A673 (cell line): ENCODE results near the gene IFITM2. TPM values are rescaled to one million over a fixed set of nuclear protein-coding genes. Genes with fewer than 3 reads are reported as not detected.
"Not testable (repeated sequence)": the region's sequence is repeated elsewhere in the genome, so short reads cannot be mapped to it uniquely, and the experiment has no call there.

ENCODE experiments used
- BruUV-seq: library from RNA; stranded (reverse); fragments of 400-500 nt; replicated peaks from 2 replicates; lab custom pipeline; 2021; lab: Mats Ljungman, UMichigan
- CTCF ChIA-PET: fragments of 300-600 bp; sonication (Branson Sonifier 250); formaldehyde crosslinking; loops from one replicate; lab custom pipeline; 2022; ENCODE audit warnings: antibody characterized with exemption; lab: Charles Lee
- POLR2A ChIA-PET: fragments of 300-600 bp; sonication (Branson Sonifier 250); formaldehyde crosslinking; loops from one replicate; lab custom pipeline; 2022; ENCODE audit warnings: antibody characterized with exemption; ENCODE audit not compliant: low non-redundant PET; lab: Charles Lee
- DNase-seq: peaks from one replicate; pipeline ENCODE4 v3.0.0-alpha.2; 2015; ENCODE audit warnings: low spot score
- H3K27ac ChIP-seq: fragments of 200-600 bp; sonication (generic); 2 replicates; pipeline ENCODE4 v1.5.1; 2016; ENCODE audit warnings: mixed run types, low read depth, mild to moderate bottlenecking, mixed read lengths, antibody characterized with exemption, low read length; ENCODE audit not compliant: poor library complexity, severe bottlenecking
- H3K27me3 ChIP-seq: fragments of 200-600 bp; sonication (generic); replicated peaks from 2 replicates; pipeline ENCODE4 v1.6.1; 2017; ENCODE audit warnings: mixed run types, low read depth, mild to moderate bottlenecking, mixed read lengths, antibody characterized with exemption, low read length; ENCODE audit not compliant: insufficient read depth, poor library complexity
- H3K36me3 ChIP-seq: fragments of 200-600 bp; sonication (generic); 2 replicates; pipeline ENCODE4 v1.6.1; 2016; ENCODE audit warnings: mixed run types, mild to moderate bottlenecking, mixed read lengths, antibody characterized with exemption, low read length; ENCODE audit not compliant: insufficient read depth, poor library complexity, severe bottlenecking
- H3K4me1 ChIP-seq: fragments of 200-600 bp; sonication (generic); 2 replicates; pipeline ENCODE4 v1.6.1; 2017; ENCODE audit warnings: mixed run types, mild to moderate bottlenecking, mixed read lengths, antibody characterized with exemption, low read length; ENCODE audit not compliant: insufficient read depth, poor library complexity, severe bottlenecking
- H3K4me3 ChIP-seq: fragments of 200-600 bp; sonication (generic); 2 replicates; pipeline ENCODE4 v1.5.1; 2016; ENCODE audit warnings: low read depth, mixed run types, mild to moderate bottlenecking, mixed read lengths, low read length; ENCODE audit not compliant: poor library complexity, severe bottlenecking
- H3K9me3 ChIP-seq: fragments of 200-600 bp; sonication (generic); 2 replicates; pipeline ENCODE4 v1.6.1; 2016; ENCODE audit warnings: mixed run types, low read depth, mild to moderate bottlenecking, mixed read lengths, antibody characterized with exemption, low read length; ENCODE audit not compliant: poor library complexity, severe bottlenecking
- CTCF ChIP-seq: fragments of 300-800, 200-600 bp; sonication (generic); conservative IDR thresholded peaks from 2 replicates; pipeline ENCODE4 v1.5.1; 2017; ENCODE audit warnings: low read depth, mild to moderate bottlenecking, antibody characterized with exemption, low read length, moderate library complexity, mixed read lengths
- EZH2 ChIP-seq: fragments of 200-600 bp; sonication (generic); IDR thresholded peaks from 2 replicates; pipeline ENCODE4 v1.6.1; 2017; ENCODE audit warnings: borderline replicate concordance, low read depth, mild to moderate bottlenecking, mixed read lengths, antibody characterized with exemption, low read length; ENCODE audit not compliant: poor library complexity, severe bottlenecking
- intact Hi-C: fragments of 100-400 bp; cut with micrococcal nuclease; formaldehyde crosslinking; loops from one replicate; pipeline ENCODE4 v1.10.0; 2022; ENCODE audit not compliant: unreplicated experiment
- total RNA-seq: library from RNA; stranded (reverse); gene quantifications from 2 replicates; pipeline ENCODE4 v1.2.3, GENCODE V29; 2021

The IFITM2 gene
- total RNA-seq, 1 experiment from 2014 or later, result 25.5 TPM

DNA sequence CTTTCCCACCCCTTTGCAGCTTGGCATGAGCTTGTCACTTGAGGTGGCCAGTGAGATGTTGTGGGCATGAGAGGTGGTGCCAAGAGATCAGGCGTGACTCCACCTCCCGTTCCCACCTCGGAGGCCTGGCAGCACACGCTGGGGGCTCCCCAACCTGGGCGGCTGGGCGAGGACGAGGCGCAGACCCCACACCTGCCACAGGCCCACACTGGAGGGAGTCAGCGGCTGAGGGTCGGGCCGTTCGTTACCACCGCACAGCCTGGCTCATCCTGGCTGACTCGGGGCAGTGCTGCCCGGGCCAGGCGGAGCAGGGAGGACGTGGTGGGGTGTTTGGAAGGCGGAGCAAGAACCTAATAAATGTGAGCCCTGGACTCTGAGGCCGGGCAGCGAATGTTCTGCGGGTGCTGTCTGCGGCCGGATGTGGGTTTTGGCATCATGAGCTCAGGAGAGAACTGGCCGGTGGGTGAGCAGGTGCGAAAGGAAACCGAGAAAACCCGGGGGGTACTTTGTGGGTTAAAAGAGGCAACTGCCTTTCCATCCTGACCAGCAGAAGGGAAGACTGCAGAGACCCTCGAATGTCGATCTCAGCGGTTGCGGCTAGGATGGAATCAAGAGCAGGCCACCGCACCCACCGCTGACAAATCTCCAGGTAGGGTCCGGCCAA, 23.2 kb downstream of the IFITM2 start:
- Histone ChIP-seq H3K4me3 (no peak overlapping the region), H3K27me3 (no peaks in the 10 kb centered on the region), H3K9me3 (no peaks in the 10 kb centered on the region), H3K36me3 (no peaks in the 10 kb centered on the region), H3K27ac (no peak overlapping the region), H3K4me1 (peaks cover 15% of the 10 kb centered on the region)
- ChIA-PET CTCF (no interaction called here), POLR2A (no interaction called here)
- BruUV-seq, result no TSS peak
- intact Hi-C loops, result no loop called here
- no peak for DNase-seq
- no peak for TF ChIP-seq CTCF
- TF ChIP-seq EZH2, result no peak

DNA sequence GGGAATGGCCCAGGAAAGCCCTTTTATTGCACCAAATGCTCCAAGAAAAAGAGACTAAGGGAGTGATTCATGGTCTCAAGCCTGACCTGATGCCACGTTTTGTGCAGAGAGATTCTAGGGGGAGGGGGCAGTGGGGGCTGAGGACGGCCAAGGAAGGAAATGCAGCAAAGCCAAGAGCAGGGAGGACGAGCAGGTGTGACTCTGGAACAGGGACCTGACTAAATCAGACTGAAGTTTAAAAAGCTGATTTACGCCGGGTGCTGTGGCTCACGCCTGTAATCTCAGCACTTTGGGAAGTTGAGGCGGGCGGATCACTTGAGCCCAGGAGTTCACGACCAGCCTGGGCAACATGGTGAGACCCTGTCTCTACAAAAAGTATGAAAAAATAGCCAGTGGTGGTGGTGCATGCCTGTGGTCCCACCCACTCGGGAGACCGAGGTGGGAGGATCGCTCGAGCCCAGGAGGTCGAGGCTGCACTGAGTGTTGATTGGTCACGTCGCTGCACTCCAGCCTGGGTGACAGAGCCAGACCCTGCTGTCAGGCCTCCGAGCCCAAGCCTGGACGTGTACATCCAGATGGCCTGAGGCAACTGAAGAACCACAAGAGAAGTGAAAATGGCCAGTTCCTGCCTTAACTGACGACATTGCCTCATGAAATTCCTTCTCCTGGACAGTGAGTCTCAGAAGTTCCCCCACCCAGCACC, 23.9 kb downstream of the IFITM2 start:
- H3K36me3 ChIP-seq, result no peaks in the 10 kb centered on the region
- peaks cover 19% of the 10 kb centered on the region for H3K4me1 ChIP-seq
- ChIA-PET POLR2A (no interaction called here), CTCF (no interaction called here)
- no TSS peak for BruUV-seq
- TF ChIP-seq CTCF (no peak), EZH2 (no peak)
- no peak overlapping the region for H3K27ac ChIP-seq
- intact Hi-C loops, result no loop called here
- no peaks in the 10 kb centered on the region for H3K9me3 ChIP-seq
- no peak for DNase-seq
- no peaks in the 10 kb centered on the region for H3K27me3 ChIP-seq
- H3K4me3 ChIP-seq, result no peak overlapping the region

DNA sequence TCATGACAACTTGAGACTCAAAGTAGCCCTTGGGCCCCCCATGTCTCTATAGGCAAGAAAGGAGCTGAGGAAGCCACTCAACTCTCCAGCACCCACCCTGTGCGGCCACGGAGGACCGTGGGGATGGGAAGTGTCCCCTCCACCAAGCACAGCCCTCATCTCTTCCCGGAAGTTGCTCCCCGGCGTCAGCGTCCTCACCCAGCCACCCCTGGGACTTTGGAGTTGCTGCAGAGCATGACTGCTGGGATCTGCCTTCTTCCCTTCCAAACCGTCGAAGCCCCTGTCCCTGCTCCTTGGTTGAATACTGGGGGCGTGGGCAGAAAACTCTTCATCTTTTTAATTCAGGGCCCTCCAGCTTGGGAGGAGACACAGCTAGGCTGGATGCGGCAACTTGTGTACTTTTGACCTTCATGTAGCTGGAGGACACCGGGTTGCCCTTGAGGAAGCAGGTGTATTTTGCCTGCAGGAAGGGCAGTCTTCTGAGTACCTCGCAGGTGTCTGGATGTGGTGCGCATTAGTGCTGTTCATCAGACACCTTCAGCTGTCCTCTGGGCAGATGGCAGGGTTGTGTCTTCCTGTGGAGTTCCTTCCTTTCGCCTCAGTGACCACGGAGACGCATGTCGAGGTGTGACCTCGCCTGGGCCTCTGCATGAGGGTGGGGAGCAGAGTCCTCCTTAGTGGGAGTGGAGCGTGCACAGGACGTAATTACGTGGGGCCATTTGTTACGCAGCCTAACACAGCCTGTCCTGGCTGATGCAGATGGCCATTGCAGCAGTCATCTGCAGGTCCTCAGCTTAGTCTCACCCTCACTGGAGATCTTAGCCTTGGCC, 25.2 kb downstream of the IFITM2 start:
- H3K27ac ChIP-seq, result no peak overlapping the region
- POLR2A ChIA-PET, result no interaction called here
- H3K36me3 ChIP-seq, result no peaks in the 10 kb centered on the region
- DNase-seq, result no peak
- TF ChIP-seq CTCF (no peak), EZH2 (no peak)
- H3K4me1 ChIP-seq, result peaks cover 14% of the 10 kb centered on the region
- H3K9me3 ChIP-seq, result no peaks in the 10 kb centered on the region
- H3K27me3 ChIP-seq, result no peaks in the 10 kb centered on the region
- CTCF ChIA-PET, result no interaction called here
- H3K4me3 ChIP-seq, result no peak overlapping the region
- intact Hi-C loops, result no loop called here
- no TSS peak for BruUV-seq

DNA sequence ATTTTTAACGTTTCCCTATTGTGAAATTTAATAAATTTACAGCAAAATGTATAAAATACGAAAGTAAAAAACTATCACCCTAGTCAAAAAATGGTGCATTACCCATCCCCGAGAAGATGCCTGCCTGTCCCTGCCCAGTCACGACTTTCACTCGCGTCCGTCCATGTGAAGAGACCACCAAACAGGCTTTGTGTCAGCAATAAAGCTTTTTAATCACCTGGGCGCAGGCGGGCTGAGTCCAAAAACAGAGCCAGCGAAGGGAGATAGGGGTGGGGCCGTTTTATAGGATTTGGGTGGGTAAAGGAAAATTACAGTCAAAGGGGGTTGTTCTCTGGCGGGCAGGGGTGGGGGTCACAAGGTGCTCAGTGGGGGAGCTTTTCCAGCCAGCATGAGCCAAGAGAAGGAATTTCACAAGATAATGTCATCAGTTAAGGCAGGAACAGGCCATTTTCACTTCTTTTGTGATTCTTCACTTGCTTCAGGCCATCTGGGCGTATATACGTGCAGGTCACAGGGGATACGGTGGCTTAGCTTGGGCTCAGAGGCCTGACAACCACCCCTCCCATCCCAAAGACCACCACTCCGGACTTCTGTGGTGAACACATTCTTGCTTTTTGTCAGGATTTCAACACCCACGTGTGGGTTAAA, 26.1 kb downstream of the IFITM2 start:
- H3K4me1 ChIP-seq, result peaks cover 14% of the 10 kb centered on the region
- H3K36me3 ChIP-seq, intact Hi-C loops, H3K4me3 ChIP-seq, DNase-seq, POLR2A ChIA-PET, H3K27ac ChIP-seq, BruUV-seq, CTCF ChIA-PET, H3K9me3 ChIP-seq, H3K27me3 ChIP-seq: not testable (repeated sequence)
